Caki2 (cell line): Measurements from ENCODE around the gene TPSAB1. TPM values are rescaled to one million over a fixed set of nuclear protein-coding genes. Genes with fewer than 3 reads are reported as not detected.
"Not testable (repeated sequence)": the region's sequence is repeated elsewhere in the genome, so short reads cannot be mapped to it uniquely, and the experiment has no call there.

Experiments
- DNase-seq: peaks from one replicate; pipeline ENCODE4 v3.0.0-alpha.2; 2015; ENCODE audit warnings: low read depth
- in situ Hi-C: cut with HindIII; loops from 2 replicates; pipeline ENCODE4 v1.10.0; 2016; ENCODE audit warnings: low sequenced_read_pairs, low pct_unique_long_range_greater_than_20kb, mixed read lengths
- total RNA-seq: library from RNA; depleted of rRNA; stranded (reverse); fragments of >200 nt; shearing (Covaris generic); gene quantifications from 2 replicates; pipeline ENCODE4 v1.2.3, GENCODE V29; 2014; ENCODE audit warnings: low replicate concordance

Gene TPSAB1
- total RNA-seq, 1 experiment from 2014 or later = not detected

DNA sequence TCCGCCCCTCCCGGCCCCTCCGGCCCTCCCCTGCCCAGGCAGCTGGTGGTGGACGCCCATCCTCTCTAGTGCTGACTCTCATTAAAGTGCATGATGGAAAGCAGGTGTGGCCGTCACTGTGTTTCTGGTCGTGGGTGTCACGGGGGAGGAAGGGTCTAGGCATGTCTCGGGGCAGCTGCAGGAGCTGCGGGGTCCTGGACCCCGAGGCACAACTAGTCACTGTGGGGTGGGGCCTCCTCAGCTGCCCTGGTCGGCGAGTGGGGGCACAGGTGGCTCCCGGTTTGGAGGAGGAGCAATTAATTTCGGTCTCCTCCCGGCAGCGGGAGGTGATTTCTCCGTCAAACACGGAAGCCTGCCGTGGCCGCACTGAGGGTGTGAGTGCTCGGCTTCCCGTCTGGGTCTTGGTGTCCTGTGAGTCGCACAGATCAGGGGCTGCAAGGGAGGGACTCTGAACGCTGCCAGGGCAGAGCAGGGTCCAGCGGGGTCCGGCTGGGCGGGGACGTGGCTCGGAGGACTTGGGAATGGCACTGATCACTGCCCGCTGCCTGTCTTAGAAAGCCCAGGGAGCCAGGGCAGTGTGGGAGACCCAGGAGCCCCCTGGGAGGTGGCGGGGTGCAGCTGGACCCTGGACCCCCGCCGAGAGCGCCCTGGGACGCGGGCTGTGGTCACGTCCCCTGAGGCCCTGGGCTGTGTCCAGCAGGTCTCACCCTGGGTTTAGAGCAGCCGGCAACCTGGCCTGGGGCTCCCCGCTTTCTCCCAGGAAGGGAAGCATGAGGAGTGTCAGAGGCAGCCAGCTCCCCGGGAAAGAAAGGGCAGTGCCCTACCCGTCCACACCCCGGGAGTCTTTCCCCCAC is 18.6 kb downstream of the TPSAB1 start:
- in situ Hi-C loops = no loop called here
- DNase-seq = no peak

- no peak for DNase-seq
- in situ Hi-C loops = no loop called here
These were observed 19.2 kb downstream of the TPSAB1 start for GRCh38 chr16:1259760-1260068.

GRCh38 chr16:1260101-1260680 is 19.7 kb downstream of the TPSAB1 start:
- in situ Hi-C loops = no loop called here
- DNase-seq = no peak

- in situ Hi-C loops = no loop called here
- DNase-seq = no peak
These were observed 20.8 kb downstream of the TPSAB1 start for GRCh38 chr16:1261131-1261892.

DNA sequence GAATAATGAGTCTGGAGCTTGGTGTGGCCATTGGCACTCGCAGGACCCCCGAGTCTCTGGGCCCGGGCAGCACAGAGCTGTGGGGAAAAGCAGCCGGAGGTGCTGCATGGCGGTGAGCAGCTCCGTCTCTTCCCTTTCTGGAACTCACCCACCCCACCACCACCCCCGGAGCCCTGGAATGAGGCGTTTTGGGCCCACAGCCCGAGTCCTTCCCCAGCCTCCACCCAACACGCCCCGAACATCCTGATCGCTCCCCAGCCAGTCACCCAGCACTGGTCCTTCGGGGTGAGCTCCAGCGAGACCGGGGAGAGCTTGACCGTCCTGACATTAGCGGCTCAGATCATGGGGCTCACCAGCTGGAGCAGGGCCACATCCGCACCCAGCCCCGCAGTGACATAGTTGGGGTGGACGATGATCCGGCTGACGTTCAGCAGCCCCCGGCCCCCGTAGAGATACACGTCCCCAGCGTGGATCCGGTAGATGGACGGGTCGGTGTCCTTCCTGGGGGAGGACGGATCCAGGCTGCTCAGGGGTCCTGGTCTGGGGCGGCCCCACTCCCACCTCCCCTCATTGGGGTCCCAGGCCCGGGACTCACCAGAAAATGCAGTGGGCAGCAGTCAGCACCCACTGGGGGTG is 21.8 kb downstream of the TPSAB1 start:
- DNase-seq = no peak
- in situ Hi-C loops = no loop called here

DNA sequence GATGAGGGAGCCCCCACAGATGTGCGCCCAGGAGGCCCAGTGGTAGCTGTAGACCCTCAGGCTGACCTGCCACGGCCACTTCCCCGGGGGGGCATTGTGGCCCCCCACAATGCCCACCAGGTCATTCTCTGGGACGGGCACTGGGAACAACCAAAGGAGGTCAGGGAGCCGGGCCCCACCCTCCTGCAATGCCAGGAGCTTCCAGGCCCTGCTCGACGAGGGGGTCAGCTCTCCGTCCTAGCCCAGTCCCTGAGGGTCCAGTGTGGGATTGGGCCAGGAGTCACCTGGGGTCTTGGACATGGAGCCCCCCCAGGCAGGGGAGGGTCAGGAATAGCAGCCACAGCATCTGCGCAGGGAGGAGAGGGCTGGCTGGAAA is 22.3 kb downstream of the TPSAB1 start:
- DNase-seq = no peak
- in situ Hi-C loops = no loop called here

GRCh38 chr16:1263591-1264344 is 23.3 kb downstream of the TPSAB1 start:
- DNase-seq = no peak
- in situ Hi-C loops = no loop called here

DNA sequence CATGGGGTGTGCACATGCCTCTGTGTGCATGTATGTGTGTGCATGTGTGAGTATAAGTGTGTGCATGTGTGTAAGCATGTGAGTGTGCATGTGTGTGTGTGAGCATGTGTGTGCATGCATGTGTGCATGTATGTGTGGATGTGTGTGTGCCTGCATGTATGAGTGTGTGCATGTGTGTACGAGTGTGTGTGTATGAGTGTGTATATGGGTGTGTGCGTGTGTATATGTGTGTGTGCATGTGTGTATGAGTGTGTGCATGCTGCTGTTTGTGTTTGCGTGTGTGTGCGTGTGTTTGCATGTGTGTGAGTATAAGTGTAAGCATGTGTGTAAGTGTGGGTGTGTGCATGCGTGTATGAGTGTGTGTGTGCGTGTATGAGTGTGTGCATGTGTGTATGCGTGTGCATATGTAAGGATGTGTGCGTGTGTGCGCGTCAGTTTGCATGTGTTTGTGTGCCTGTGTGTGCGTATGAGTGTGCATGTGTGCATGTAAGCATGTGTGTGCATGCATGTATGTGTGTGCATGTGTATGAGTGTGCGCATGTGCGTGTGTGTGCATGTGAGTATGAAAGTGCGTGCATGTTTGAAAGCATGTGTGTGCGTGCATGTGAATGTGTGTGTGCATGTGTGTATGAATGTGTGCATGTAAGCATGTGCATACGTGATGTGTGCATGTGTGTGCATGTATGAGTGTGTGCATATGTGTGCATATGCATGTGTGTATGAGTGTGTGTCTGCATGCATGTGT is 24.0 kb downstream of the TPSAB1 start:
- in situ Hi-C loops = no loop called here
- DNase-seq = no peak

GRCh38 chr16:1265090-1265630 is 24.7 kb downstream of the TPSAB1 start:
- in situ Hi-C loops = no loop called here
- no peak for DNase-seq

DNA sequence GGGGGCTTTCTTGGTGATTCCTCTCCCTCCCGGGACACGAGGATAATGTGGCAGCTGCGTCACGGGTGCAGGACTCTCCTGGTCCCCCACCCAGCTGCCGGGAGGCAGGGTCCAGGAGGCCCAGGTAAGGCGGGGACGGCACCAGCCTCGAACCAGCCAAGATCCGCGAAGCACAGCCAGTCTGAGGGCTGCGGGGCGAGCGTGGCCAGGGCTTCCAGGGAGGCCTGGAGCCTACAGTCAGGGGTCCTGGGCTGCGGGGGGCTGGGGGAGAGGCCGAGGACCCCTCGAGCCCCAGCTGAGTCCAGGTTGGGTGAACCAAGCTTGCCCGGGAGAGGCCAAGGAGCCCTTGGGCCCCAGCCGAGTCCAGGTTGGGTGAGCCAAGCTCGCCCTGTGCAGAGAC is 25.3 kb downstream of the TPSAB1 start:
- in situ Hi-C loops = no loop called here
- DNase-seq = no peak

- in situ Hi-C loops, DNase-seq: not testable (repeated sequence)
These were observed 28.9 kb downstream of the TPSAB1 start for GRCh38 chr16:1269418-1269817.

- in situ Hi-C loops = no loop called here
These were observed 30.8 kb downstream of the TPSAB1 start for GRCh38 chr16:1271380-1271723.

GRCh38 chr16:1271724-1272413 is 31.4 kb downstream of the TPSAB1 start:
- DNase-seq = peak; percentile 64
- in situ Hi-C loops = not testable (repeated sequence)

More at GRCh38 chr16:1271380-1271723, 30.8 kb downstream of the TPSAB1 start:
- DNase-seq = no peak

GRCh38 chr16:1272453-1273198 is 32.1 kb downstream of the TPSAB1 start:
- in situ Hi-C loops = no loop called here
- no peak for DNase-seq

DNA sequence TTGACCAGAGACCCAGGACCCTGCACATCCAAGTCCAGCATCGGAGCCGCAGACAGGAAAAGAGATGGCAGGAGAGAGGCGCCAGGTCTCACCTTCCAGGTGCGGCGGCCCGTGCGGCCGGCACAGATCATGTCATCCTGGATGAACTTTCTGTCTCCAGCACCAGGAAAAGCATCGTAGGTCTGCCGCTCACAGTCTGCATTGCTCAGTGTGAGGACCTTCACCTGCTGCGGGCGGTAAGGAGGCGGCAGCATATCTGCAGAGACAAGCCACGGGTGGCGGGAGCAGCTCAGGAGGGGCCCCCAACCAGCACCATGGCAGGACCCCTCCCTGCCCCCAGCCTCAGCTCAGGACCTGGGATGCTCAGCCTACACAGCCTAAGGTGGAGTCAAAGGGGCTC is 33.3 kb downstream of the TPSAB1 start:
- in situ Hi-C loops = no loop called here
- no peak for DNase-seq

DNA sequence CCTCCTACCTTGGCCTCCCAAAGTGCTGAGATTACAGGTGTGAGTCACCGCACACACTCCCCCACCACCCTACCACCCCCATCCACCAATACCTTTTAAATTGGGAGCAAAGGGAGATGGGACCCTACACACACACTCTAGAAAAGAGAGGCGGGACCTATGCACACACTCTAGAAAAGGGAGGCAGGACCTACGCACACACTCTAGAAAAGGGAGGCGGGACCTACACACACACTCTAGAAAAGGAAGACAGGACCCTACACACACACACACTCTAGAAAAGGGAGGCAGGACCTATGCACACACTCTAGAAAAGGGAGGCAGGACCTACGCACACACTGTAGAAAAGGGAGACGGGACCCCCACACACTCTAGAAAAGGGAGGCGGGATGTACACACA is 34.3 kb downstream of the TPSAB1 start:
- in situ Hi-C loops = no loop called here
- no peak for DNase-seq
